GM19438 (cell line): Measurements from ENCODE around the gene ZNF547.
A peak's percentile ranks its signal among the peaks of the same experiment; 100 is the strongest.
"Not testable (repeated sequence)": the region's sequence is repeated elsewhere in the genome, so short reads cannot be mapped to it uniquely, and the experiment has no call there.

ENCODE experiments used
- ATAC-seq: cut with Tn5 transposase; IDR thresholded peaks from one replicate; pipeline ENCODE4 v1.9.1; 2021; ENCODE audit warnings: low read depth; ENCODE audit not compliant: unreplicated experiment

ZNF547 gene

GRCh38 chr19:57366776-57367175, 3.4 kb downstream of the ZNF547 start:
- ATAC-seq, result no peak

GRCh38 chr19:57374179-57374578, 10.8 kb downstream of the ZNF547 start:
- no peak for ATAC-seq

- not testable (repeated sequence) for ATAC-seq
Measured at GRCh38 chr19:57374647-57375046, 11.3 kb downstream of the ZNF547 start.

- ATAC-seq, result no peak
Measured at GRCh38 chr19:57376151-57376550, 12.8 kb downstream of the ZNF547 start.

GRCh38 chr19:57377498-57378146, 14.3 kb downstream of the ZNF547 start:
- no peak for ATAC-seq

GRCh38 chr19:57380923-57381322, 17.6 kb downstream of the ZNF547 start:
- ATAC-seq, result no peak

- ATAC-seq, result no peak
Measured at GRCh38 chr19:57382806-57383488, 19.6 kb downstream of the ZNF547 start.

- peak; percentile 16 for ATAC-seq
Measured at GRCh38 chr19:57389194-57389729, 25.9 kb downstream of the ZNF547 start.

- peak; percentile 91 for ATAC-seq
Measured at GRCh38 chr19:57389730-57390598, 26.6 kb downstream of the ZNF547 start, which contains the start of gene ZNF548. Gene ZNF548 (plus strand): TSS chr19:57389854. CDS start chr19:57390100, 246 bp downstream.

GRCh38 chr19:57395710-57396109, 32.4 kb downstream of the ZNF547 start:
- no peak for ATAC-seq

GRCh38 chr19:57398868-57399267, 35.5 kb downstream of the ZNF547 start:
- ATAC-seq, result no peak

GRCh38 chr19:57403737-57404563, 40.6 kb downstream of the ZNF547 start:
- no peak for ATAC-seq

- ATAC-seq, result no peak
Measured at GRCh38 chr19:57406516-57407123, 43.3 kb downstream of the ZNF547 start.

- peak; percentile 99 for ATAC-seq
Measured at GRCh38 chr19:57410877-57411671, 47.7 kb downstream of the ZNF547 start, which contains the start of gene ZNF17. Gene ZNF17 (plus strand): TSS chr19:57411161. CDS start chr19:57413616, 2,455 bp downstream.

GRCh38 chr19:57419439-57419838, 56.1 kb downstream of the ZNF547 start:
- no peak for ATAC-seq

- no peak for ATAC-seq
Measured at GRCh38 chr19:57421037-57421436, 57.7 kb downstream of the ZNF547 start.
